Left ventricle myocardium inferior (tissue), 1 donor: ENCODE results near the gene DCLK1. TPM values are rescaled to one million over a fixed set of nuclear protein-coding genes. Genes with fewer than 3 reads are reported as not detected.
A peak's percentile ranks its signal among the peaks of the same experiment; 100 is the strongest.

ENCODE experiments used
- DNase-seq: peaks from one replicate; pipeline ENCODE4 v3.0.0-alpha.2; 2020
- H3K27ac ChIP-seq: fragments of 200-600 bp; replicated peaks from 2 replicates; pipeline ENCODE4 v1.8.0; 2021
- H3K27me3 ChIP-seq: fragments of 200-600 bp; 2 replicates; pipeline ENCODE4 v1.8.0; 2021; ENCODE audit warnings: low read depth
- H3K36me3 ChIP-seq: fragments of 200-600 bp; 2 replicates; pipeline ENCODE4 v1.8.0; 2021
- H3K4me1 ChIP-seq: fragments of 200-600 bp; 2 replicates; pipeline ENCODE4 v1.8.0; 2021
- H3K4me3 ChIP-seq: fragments of 200-600 bp; 2 replicates; pipeline ENCODE4 v1.8.0; 2021; ENCODE audit warnings: mild to moderate bottlenecking, moderate library complexity
- H3K9me3 ChIP-seq: fragments of 200-600 bp; replicated peaks from 2 replicates; pipeline ENCODE4 v1.8.0; 2021
- CTCF ChIP-seq: fragments of 200-600 bp; IDR thresholded peaks from 2 replicates; pipeline ENCODE4 v1.8.0; 2021; ENCODE audit warnings: antibody characterized with exemption, mild to moderate bottlenecking, borderline replicate concordance
- intact Hi-C: fragments of 100-400 bp; cut with micrococcal nuclease; formaldehyde crosslinking; loops from one replicate; pipeline ENCODE4 v1.11.0; 2022
- total RNA-seq: library from RNA; stranded (reverse); fragmentation: NEBNext Ultra II Directional; extraction: Animal tissue kit (Norgen Biotek cat#: 25700); gene quantifications from one replicate; pipeline ENCODE4 v1.2.1, GENCODE V29; 2021
- donor health status: DM: no; HTN: yes; CAD: no; lungs with severe emphysema.

Gene DCLK1
- total RNA-seq, 1 donor from 2014 or later, result 8.4 TPM

- intact Hi-C loops, result no loop called here
Observed at GRCh38 chr13:35965226-35965927, 165.8 kb downstream of the DCLK1 start.

GRCh38 chr13:35964863-35965180 is 166.4 kb downstream of the DCLK1 start:
- peaks cover 22% of the 10 kb centered on the region for H3K4me1 ChIP-seq
- H3K27ac ChIP-seq, result peak overlapping the region; percentile 50
- H3K36me3 ChIP-seq, result no peaks in the 10 kb centered on the region
- intact Hi-C loops, result no loop called here
- H3K9me3 ChIP-seq, result peaks cover 7% of the 10 kb centered on the region
- no peak for DNase-seq
- H3K27me3 ChIP-seq, result no peaks in the 10 kb centered on the region
- no peak for TF ChIP-seq CTCF
- H3K4me3 ChIP-seq, result no peak overlapping the region

More at GRCh38 chr13:35965226-35965927, 165.8 kb downstream of the DCLK1 start:
- Histone ChIP-seq H3K27me3 (no peaks in the 10 kb centered on the region), H3K9me3 (peaks cover 10% of the 10 kb centered on the region), H3K4me3 (no peak overlapping the region), H3K36me3 (no peaks in the 10 kb centered on the region), H3K27ac (peak overlapping the region; percentile 50), H3K4me1 (peaks cover 18% of the 10 kb centered on the region)
- DNase-seq, result no peak
- TF ChIP-seq CTCF, result no peak

GRCh38 chr13:35964011-35964862 is 166.9 kb downstream of the DCLK1 start:
- no peak for TF ChIP-seq CTCF
- H3K27me3 ChIP-seq, result no peaks in the 10 kb centered on the region
- peaks cover 23% of the 10 kb centered on the region for H3K4me1 ChIP-seq
- no peaks in the 10 kb centered on the region for H3K36me3 ChIP-seq
- intact Hi-C loops, result no loop called here
- peak overlapping the region; percentile 36 for H3K27ac ChIP-seq
- H3K4me3 ChIP-seq, result no peak overlapping the region
- DNase-seq, result no peak
- H3K9me3 ChIP-seq, result peaks cover 2% of the 10 kb centered on the region

- no peak overlapping the region for H3K4me3 ChIP-seq
- DNase-seq, result no peak
- intact Hi-C loops, result no loop called here
- H3K27ac ChIP-seq, result peak overlapping the region; percentile 17
- peak; percentile 55 for TF ChIP-seq CTCF
- H3K4me1 ChIP-seq, result peaks cover 33% of the 10 kb centered on the region
- no peaks in the 10 kb centered on the region for H3K9me3 ChIP-seq
- H3K27me3 ChIP-seq, result no peaks in the 10 kb centered on the region
- no peaks in the 10 kb centered on the region for H3K36me3 ChIP-seq
Observed at GRCh38 chr13:35961461-35962220, 169.5 kb downstream of the DCLK1 start.

GRCh38 chr13:35961002-35961401 is 170.2 kb downstream of the DCLK1 start:
- H3K4me1 ChIP-seq, result peaks cover 38% of the 10 kb centered on the region
- no peak for DNase-seq
- H3K4me3 ChIP-seq, result no peak overlapping the region
- no peaks in the 10 kb centered on the region for H3K9me3 ChIP-seq
- no peaks in the 10 kb centered on the region for H3K27me3 ChIP-seq
- H3K27ac ChIP-seq, result peak overlapping the region; percentile 17
- no peaks in the 10 kb centered on the region for H3K36me3 ChIP-seq
- no peak for TF ChIP-seq CTCF
- intact Hi-C loops, result no loop called here
